Neural crest cell (in vitro differentiated cells): Measurements from ENCODE around the gene TAS2R40. TPM values are rescaled to one million over a fixed set of nuclear protein-coding genes. Genes with fewer than 3 reads are reported as not detected.

Experiments
- DNase-seq: peaks from one replicate; pipeline ENCODE4 v3.0.0; 2021; ENCODE audit warnings: low read depth, mixed read lengths, low spot score
- H3K27ac Mint-ChIP-seq: one replicate; pipeline ENCODE4 v1.8.0; 2021; ENCODE audit warnings: mild to moderate bottlenecking, mixed read lengths; ENCODE audit not compliant: unreplicated experiment
- H3K27me3 Mint-ChIP-seq: 2 replicates; pipeline ENCODE4 v1.8.0; 2021; ENCODE audit warnings: low read depth, mild to moderate bottlenecking, mixed read lengths
- H3K36me3 Mint-ChIP-seq: 2 replicates; pipeline ENCODE4 v1.8.0; 2021; ENCODE audit warnings: low read depth, mild to moderate bottlenecking, mixed read lengths
- H3K4me1 Mint-ChIP-seq: 2 replicates; pipeline ENCODE4 v1.8.0; 2021; ENCODE audit warnings: mixed read lengths
- H3K4me3 Mint-ChIP-seq: one replicate; pipeline ENCODE4 v1.8.0; 2021; ENCODE audit warnings: mild to moderate bottlenecking, mixed read lengths
- H3K9me3 Mint-ChIP-seq: 2 replicates; pipeline ENCODE4 v1.8.0; 2021; ENCODE audit warnings: mixed read lengths
- total RNA-seq: library from RNA; stranded (reverse); gene quantifications from 2 replicates; pipeline ENCODE4 v1.2.1, GENCODE V29; 2021
- TF ChIP-seq, protein P1 (sequence below): fragments of 200-600 bp; sonication (generic); conservative IDR thresholded peaks from 2 replicates; pipeline ENCODE4 v1.5.0; 2021; ENCODE audit warnings: antibody characterized with exemption, mild to moderate bottlenecking

TAS2R40 gene
- total RNA-seq, 1 donor from 2014 or later = not detected

DNA sequence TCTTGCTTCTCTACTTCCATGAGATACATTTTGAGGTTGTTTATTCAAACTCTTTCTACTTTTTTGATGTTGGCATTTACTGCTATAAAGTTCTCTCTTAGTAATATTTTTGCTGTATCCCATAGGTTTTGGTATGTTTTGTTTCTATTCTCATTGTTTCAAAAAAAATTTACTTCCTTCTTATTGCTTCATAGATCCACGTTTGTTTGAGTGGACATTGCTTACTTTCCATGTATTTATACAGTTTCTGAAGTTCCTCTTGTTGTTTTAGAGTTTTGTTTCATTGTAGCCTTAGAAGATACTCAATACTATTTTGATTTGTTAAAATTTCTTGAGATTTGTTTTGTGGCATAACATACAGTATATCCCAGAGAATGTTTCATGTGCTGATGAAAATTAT is 13.7 kb downstream of the TAS2R40 start:
- Mint-ChIP-seq H3K27ac (no peak overlapping the region), H3K9me3 (peaks cover 16% of the 10 kb centered on the region), H3K27me3 (peaks cover 18% of the 10 kb centered on the region), H3K36me3 (peaks cover 8% of the 10 kb centered on the region), H3K4me3 (no peak overlapping the region), H3K4me1 (peaks cover under 1% of the 10 kb centered on the region)
- TF ChIP-seq, protein P1, sequence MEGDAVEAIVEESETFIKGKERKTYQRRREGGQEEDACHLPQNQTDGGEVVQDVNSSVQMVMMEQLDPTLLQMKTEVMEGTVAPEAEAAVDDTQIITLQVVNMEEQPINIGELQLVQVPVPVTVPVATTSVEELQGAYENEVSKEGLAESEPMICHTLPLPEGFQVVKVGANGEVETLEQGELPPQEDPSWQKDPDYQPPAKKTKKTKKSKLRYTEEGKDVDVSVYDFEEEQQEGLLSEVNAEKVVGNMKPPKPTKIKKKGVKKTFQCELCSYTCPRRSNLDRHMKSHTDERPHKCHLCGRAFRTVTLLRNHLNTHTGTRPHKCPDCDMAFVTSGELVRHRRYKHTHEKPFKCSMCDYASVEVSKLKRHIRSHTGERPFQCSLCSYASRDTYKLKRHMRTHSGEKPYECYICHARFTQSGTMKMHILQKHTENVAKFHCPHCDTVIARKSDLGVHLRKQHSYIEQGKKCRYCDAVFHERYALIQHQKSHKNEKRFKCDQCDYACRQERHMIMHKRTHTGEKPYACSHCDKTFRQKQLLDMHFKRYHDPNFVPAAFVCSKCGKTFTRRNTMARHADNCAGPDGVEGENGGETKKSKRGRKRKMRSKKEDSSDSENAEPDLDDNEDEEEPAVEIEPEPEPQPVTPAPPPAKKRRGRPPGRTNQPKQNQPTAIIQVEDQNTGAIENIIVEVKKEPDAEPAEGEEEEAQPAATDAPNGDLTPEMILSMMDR = no peak
- DNase-seq = no peak

DNA sequence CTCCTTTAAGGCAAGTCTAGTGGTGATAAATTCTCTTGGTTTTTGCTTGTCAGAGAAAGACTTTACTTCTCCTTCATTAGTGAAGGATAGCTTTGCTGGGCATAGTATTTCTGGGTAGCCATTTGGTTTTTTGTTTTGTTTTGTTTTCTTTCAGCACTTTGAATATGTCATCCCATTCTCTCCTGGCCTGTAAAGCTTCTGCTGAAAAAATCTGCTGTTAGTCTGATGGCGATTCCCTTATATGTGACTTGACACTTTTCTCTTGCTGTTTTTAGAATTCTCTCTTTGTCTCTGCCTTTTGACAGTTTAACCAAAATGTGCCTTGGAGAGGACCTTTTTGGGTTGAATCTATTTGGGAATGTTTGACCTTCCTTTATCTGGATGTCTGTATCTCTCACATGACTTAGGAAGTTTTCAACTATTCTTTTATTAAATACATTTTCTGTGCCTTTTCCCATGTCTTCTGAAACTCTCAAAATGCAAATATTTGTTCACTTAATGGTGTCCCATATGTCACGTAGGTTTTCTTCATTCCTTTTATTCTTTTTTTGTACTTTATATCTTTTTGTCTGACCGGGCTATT is 14.7 kb downstream of the TAS2R40 start:
- Mint-ChIP-seq H3K27ac (no peak overlapping the region), H3K9me3 (peaks cover 16% of the 10 kb centered on the region), H3K4me1 (peaks cover 5% of the 10 kb centered on the region), H3K27me3 (peaks cover 18% of the 10 kb centered on the region), H3K36me3 (peaks cover 8% of the 10 kb centered on the region), H3K4me3 (no peak overlapping the region)
- DNase-seq = no peak
- TF ChIP-seq, protein P1 = no peak

DNA sequence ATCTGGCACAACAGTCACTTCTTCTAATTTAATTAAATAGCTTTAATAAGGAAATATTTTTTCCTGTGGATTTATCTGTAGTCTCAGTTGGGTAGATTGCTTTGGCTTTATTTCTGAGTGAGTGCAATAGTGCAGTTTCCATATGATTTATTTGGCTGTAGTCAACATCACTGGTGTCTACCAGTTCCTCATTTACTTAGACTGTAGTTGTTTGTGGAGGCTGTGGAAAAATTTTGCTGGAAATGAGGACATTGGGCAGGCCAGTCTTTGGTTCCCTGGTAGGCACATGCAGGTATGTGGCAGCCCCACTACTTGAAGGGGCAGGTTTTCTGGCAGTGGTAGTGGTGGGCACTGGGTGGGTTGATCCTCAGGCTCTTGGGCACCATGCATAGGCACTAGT is 15.5 kb downstream of the TAS2R40 start:
- TF ChIP-seq, protein P1 = no peak
- Mint-ChIP-seq H3K27me3 (peaks cover 18% of the 10 kb centered on the region), H3K36me3 (peaks cover 8% of the 10 kb centered on the region), H3K4me3 (no peak overlapping the region), H3K9me3 (peaks cover 16% of the 10 kb centered on the region), H3K4me1 (peaks cover 5% of the 10 kb centered on the region), H3K27ac (no peak overlapping the region)
- DNase-seq = no peak

DNA sequence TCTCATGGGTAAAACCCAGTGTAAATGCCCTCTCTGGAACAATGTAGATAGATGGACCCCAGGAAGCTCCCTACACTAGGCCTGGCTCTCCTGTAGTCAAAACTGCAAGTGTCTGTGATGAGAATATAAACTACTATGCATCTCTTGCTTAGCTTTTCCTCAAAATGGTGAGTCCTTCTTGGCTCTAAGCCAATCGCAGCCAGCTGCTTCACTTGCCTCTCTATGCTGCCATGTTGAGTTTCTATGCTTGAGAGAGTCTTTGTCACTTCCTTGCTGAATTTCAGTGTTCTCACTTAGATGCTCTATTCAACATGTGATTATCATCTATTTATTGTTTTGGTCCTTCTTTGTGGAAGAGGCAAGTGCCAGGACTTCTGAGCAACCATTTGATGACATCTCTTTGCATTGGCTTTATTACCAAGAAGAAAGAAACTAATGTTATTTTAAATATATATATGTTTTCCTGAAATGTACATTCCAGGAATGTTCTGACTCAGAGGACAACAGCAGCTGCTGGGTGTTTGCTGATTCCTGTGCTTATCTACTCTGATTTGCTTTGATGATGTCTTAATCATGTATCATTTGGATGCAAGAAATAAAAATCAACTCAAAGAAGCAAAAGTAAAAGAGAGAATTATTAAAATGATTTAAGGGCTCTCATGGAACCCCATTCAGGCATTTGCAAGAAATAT is 16.6 kb downstream of the TAS2R40 start:
- no peak overlapping the region for H3K27ac Mint-ChIP-seq
- peaks cover 8% of the 10 kb centered on the region for H3K36me3 Mint-ChIP-seq
- peaks cover 10% of the 10 kb centered on the region for H3K27me3 Mint-ChIP-seq
- H3K4me3 Mint-ChIP-seq = no peak overlapping the region
- H3K9me3 Mint-ChIP-seq = peaks cover 13% of the 10 kb centered on the region
- H3K4me1 Mint-ChIP-seq = peaks cover 10% of the 10 kb centered on the region
- TF ChIP-seq, protein P1 = no peak
- DNase-seq = no peak

DNA sequence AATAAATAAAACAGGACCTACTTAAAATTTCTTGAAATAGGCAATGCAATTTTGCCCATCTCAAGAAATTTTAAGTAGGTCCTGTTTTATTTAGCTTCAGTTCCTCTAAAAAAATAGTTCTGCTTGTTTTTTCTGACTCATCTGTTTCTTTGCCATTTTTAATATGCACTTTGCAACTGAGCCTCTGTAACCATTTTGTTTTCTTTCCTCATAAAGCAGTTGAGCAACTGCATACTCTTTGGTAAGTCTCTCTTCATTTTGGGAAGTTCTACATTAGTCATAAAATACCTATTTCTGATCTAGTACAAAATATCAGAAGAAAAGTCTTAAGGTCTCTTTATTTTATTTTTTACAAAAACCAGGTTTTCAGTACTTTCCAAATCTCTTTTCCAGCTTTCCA is 18.0 kb downstream of the TAS2R40 start:
- H3K36me3 Mint-ChIP-seq = peaks cover 8% of the 10 kb centered on the region
- no peak overlapping the region for H3K27ac Mint-ChIP-seq

More for the DNA sequence above, 18.0 kb downstream of the TAS2R40 start:
- TF ChIP-seq, protein P1 = no peak
- H3K27me3 Mint-ChIP-seq = peaks cover 3% of the 10 kb centered on the region
- H3K9me3 Mint-ChIP-seq = peaks cover 13% of the 10 kb centered on the region
- H3K4me3 Mint-ChIP-seq = no peak overlapping the region
- peaks cover 18% of the 10 kb centered on the region for H3K4me1 Mint-ChIP-seq
- no peak for DNase-seq
